ENCODE measurements around the gene CNTNAP5.

DNA sequence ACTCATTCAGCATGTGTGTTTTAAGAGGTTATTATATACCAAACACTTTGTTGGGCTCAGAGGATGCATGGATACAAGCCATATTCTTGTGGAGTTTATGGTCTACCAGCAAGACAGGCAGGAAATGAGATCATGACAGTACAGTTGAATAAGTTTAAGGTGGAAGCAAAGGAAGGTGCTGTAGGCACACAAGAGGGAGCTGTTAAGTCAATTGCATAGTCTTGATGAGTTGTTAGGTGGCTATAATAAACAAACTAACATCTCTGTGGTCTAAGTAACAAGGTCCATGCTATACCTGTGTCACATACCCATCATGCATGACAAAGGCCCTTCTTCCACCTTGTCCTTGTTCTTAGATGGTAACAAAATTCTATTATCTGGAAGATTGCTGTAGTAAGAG, 538.3 kb downstream of the CNTNAP5 start:
- TF ChIP-seq EZH2phosphoT487 (IDR thresholded peaks at IDR 0.05): no peak
- TF ChIP-seq, protein P1, sequence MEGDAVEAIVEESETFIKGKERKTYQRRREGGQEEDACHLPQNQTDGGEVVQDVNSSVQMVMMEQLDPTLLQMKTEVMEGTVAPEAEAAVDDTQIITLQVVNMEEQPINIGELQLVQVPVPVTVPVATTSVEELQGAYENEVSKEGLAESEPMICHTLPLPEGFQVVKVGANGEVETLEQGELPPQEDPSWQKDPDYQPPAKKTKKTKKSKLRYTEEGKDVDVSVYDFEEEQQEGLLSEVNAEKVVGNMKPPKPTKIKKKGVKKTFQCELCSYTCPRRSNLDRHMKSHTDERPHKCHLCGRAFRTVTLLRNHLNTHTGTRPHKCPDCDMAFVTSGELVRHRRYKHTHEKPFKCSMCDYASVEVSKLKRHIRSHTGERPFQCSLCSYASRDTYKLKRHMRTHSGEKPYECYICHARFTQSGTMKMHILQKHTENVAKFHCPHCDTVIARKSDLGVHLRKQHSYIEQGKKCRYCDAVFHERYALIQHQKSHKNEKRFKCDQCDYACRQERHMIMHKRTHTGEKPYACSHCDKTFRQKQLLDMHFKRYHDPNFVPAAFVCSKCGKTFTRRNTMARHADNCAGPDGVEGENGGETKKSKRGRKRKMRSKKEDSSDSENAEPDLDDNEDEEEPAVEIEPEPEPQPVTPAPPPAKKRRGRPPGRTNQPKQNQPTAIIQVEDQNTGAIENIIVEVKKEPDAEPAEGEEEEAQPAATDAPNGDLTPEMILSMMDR (IDR thresholded peaks at IDR 0.05): no peak
